Measurements from ENCODE around the gene RAPSN. TPM values are rescaled to one million over a fixed set of nuclear protein-coding genes. Genes with fewer than 3 reads are reported as not detected.

The RAPSN gene
- total RNA-seq, 1 experiment from 2014 or later: not detected

- in situ Hi-C loops (cut with HindIII; ENCODE audit: low pct_unique_long_range_greater_than_20kb, low sequenced_read_pairs): no loop called here
Measured at GRCh38 chr11:47388697-47389576, 60.0 kb downstream of the RAPSN start.

GRCh38 chr11:47387944-47388696 lies 60.8 kb downstream of the RAPSN start:
- in situ Hi-C loops (cut with HindIII; ENCODE audit: low pct_unique_long_range_greater_than_20kb, low sequenced_read_pairs): no loop called here
- DNase-seq (ENCODE audit: low read depth, low spot score): no peak

More at GRCh38 chr11:47388697-47389576, 60.0 kb downstream of the RAPSN start:
- DNase-seq (ENCODE audit: low read depth, low spot score): no peak

Small RNAs within 50 kb of the gene (small RNA-seq; reads per million reads assigned to genes)
- gene MIR4487: 0 reads per million in 2 experiments

Other genes with a start within 250 kb of the RAPSN start
- 56.7 and 62.4 TPM in 2 replicates for gene DDB2, start 234.2 kb downstream of the RAPSN start, total RNA-seq (2014; rRNA removed; shearing (Covaris generic))
- 38.8 and 44.8 TPM in 2 replicates for gene ACP2, start 200.3 kb downstream of the RAPSN start, total RNA-seq (2014; rRNA removed; shearing (Covaris generic))
- gene NR1H3, start 191.1 kb downstream of the RAPSN start, total RNA-seq (2014; rRNA removed; shearing (Covaris generic)): 6.7 and 7.4 TPM in 2 replicates
- gene MADD, start 179.0 kb downstream of the RAPSN start, total RNA-seq (2014; rRNA removed; shearing (Covaris generic)): 15.7 and 16.2 TPM in 2 replicates
- not detected in 2 replicates for gene MYBPC3, start 96.4 kb downstream of the RAPSN start, total RNA-seq (2014; rRNA removed; shearing (Covaris generic))
- not detected in 2 replicates for gene SPI1, start 70.6 kb downstream of the RAPSN start, total RNA-seq (2014; rRNA removed; shearing (Covaris generic))
- gene SLC39A13, start 40.5 kb downstream of the RAPSN start, total RNA-seq (2014; rRNA removed; shearing (Covaris generic)): 34.9 and 38.6 TPM in 2 replicates
- gene PSMC3, start 22.7 kb downstream of the RAPSN start, total RNA-seq (2014; rRNA removed; shearing (Covaris generic)): 152 and 165 TPM in 2 replicates
- gene CELF1, start 104.0 kb upstream of the RAPSN start, total RNA-seq (2014; rRNA removed; shearing (Covaris generic)): 86.7 and 95.1 TPM in 2 replicates
- 70.7 and 76.8 TPM in 2 replicates for gene PTPMT1, start 116.5 kb upstream of the RAPSN start, total RNA-seq (2014; rRNA removed; shearing (Covaris generic))
- 26.1 and 26.5 TPM in 2 replicates for gene KBTBD4, start 129.8 kb upstream of the RAPSN start, total RNA-seq (2014; rRNA removed; shearing (Covaris generic))
- 134 and 156 TPM in 2 replicates for gene NDUFS3, start 129.9 kb upstream of the RAPSN start, total RNA-seq (2014; rRNA removed; shearing (Covaris generic))
- 0.63 and 0.85 TPM in 2 replicates for gene FAM180B, start 137.5 kb upstream of the RAPSN start, total RNA-seq (2014; rRNA removed; shearing (Covaris generic))
- not detected in 2 replicates for gene C1QTNF4, start 145.3 kb upstream of the RAPSN start, total RNA-seq (2014; rRNA removed; shearing (Covaris generic))
- gene MTCH2, start 193.4 kb upstream of the RAPSN start, total RNA-seq (2014; rRNA removed; shearing (Covaris generic)): 154 and 227 TPM in 2 replicates